GM12878 (cell line): ENCODE measurements around the gene NIP7.

Experiments
- DPF2 ChIP-seq: fragments of 450-650 bp; IDR thresholded peaks from 2 replicates; pipeline ENCODE4 v1.6.1; 2017; ENCODE audit warnings: mild to moderate bottlenecking
- RAD21 ChIP-seq: IDR thresholded peaks from 2 replicates; pipeline ENCODE4 v1.6.1; 2011; ENCODE audit warnings: mild to moderate bottlenecking, low read depth, low read length, moderate library complexity; ENCODE audit not compliant: insufficient read depth

DNA sequence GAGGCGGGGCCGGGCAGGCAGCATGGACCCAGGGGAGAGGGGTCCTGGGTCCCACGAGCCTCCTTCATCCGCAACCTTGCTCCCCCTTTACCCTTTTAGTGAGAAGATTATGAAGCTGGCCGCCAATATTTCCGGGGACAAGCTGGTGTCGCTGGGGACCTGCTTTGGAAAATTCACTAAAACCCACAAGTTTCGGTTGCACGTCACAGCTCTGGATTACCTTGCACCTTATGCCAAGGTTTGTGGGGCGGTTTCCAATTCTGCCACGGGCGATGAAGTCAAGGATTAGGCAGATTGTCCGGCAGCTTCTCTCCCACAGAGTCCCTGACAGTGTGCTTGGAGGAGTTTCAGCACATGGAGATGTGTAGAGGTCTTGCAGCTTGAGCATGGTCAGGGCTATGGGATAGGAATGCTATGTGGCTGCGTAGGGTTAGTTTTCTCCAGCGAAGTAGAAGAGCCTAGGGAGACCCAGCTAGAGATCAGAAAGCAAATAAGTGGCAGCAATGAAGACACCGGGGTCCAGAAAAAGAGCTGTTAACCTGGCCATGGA, 598 bp downstream of the NIP7 start:
- TF ChIP-seq RAD21 (no peak), DPF2 (no peak)
